PC-3 (cell line): ENCODE data around the gene TTC24.

Experiments
- CTCF ChIP-seq: fragments of 300-600 bp; sonication (generic); conservative IDR thresholded peaks from 2 replicates; pipeline ENCODE4 v1.5.1; 2017; ENCODE audit warnings: antibody characterized with exemption, low read depth, mild to moderate bottlenecking, low read length
- EZH2phosphoT487 ChIP-seq: fragments of 300-600 bp; sonication (generic); IDR thresholded peaks from 2 replicates; pipeline ENCODE4 v1.6.1; 2018; ENCODE audit warnings: mild to moderate bottlenecking, antibody characterized with exemption, low read length, borderline replicate concordance

- TF ChIP-seq CTCF = no peak
- no peak for TF ChIP-seq EZH2phosphoT487
These were observed 28.4 kb upstream of the TTC24 start for GRCh38 chr1:156551066-156551643.
